H1 (cell line): Measurements from ENCODE around the gene ZNF397. TPM values are rescaled to one million over a fixed set of nuclear protein-coding genes. Genes with fewer than 3 reads are reported as not detected.

Source experiments
- CTCF ChIA-PET: fragments of 300-600 bp; sonication (Branson Sonifier 250); formaldehyde crosslinking; loops from one replicate; lab custom pipeline; 2021; ENCODE audit not compliant: partially characterized antibody; lab: Charles Lee
- POLR2A ChIA-PET: fragments of 300-600 bp; sonication (Branson Sonifier 250); formaldehyde crosslinking; loops from one replicate; lab custom pipeline; 2021; ENCODE audit warnings: inconsistent platforms; ENCODE audit not compliant: partially characterized antibody; lab: Charles Lee
- DNase-seq, 2 experiments: peaks; one replicate each; pipeline versions ENCODE4 v3.0.0 to v3.0.0-alpha.2; 2010 to 2022; ENCODE audit warnings: low spot score in 2 of 2, low read depth in 1 of 2, mixed read lengths in 1 of 2
- FAIRE-seq: peaks from 2 replicates; lab custom pipeline; 2011; peaks lifted over from hg19 to GRCh38; lab: Jason Lieb, UNC
- H2AFZ ChIP-seq: 2 replicates; pipeline ENCODE4 v1.8.1; 2012; ENCODE audit warnings: low read length, inconsistent platforms
- H2AK5ac ChIP-seq: 2 replicates; pipeline ENCODE4 v1.6.1; 2013; ENCODE audit warnings: low read depth, low read length
- H2BK120ac ChIP-seq: replicated peaks from 2 replicates; pipeline ENCODE3; 2013; ENCODE audit warnings: low read depth, low read length, inconsistent platforms
- H2BK12ac ChIP-seq: 2 replicates; pipeline ENCODE4 v1.6.1; 2013; ENCODE audit warnings: low read depth, low read length
- H2BK15ac ChIP-seq: 2 replicates; pipeline ENCODE4 v1.6.1; 2013; ENCODE audit warnings: low read length
- H2BK20ac ChIP-seq: 2 replicates; pipeline ENCODE4 v1.6.1; 2013; ENCODE audit warnings: low read length
- H2BK5ac ChIP-seq: 2 replicates; pipeline ENCODE4 v1.6.1; 2013; ENCODE audit warnings: low read depth, low read length
- H3K14ac ChIP-seq: 2 replicates; pipeline ENCODE4 v1.6.1; 2013; ENCODE audit warnings: inconsistent platforms; ENCODE audit not compliant: insufficient read length
- H3K18ac ChIP-seq: 2 replicates; pipeline ENCODE4 v1.6.1; 2013; ENCODE audit warnings: low read length; ENCODE audit errors: extremely low read depth
- H3K23ac ChIP-seq: 2 replicates; pipeline ENCODE4 v1.6.1; 2013; ENCODE audit warnings: inconsistent platforms; ENCODE audit not compliant: insufficient read length
- H3K23me2 ChIP-seq: 2 replicates; pipeline ENCODE4 v1.6.1; 2013; ENCODE audit warnings: low read depth, low read length
- H3K27ac ChIP-seq: 2 replicates; pipeline ENCODE4 v1.6.1; 2011; ENCODE audit warnings: low read depth, low read length, inconsistent platforms
- H3K27me3 ChIP-seq, 4 experiments: replicated peaks in 1 of 4; 1 replicate in 1 of 4; 2 replicates in 3 of 4; pipeline versions ENCODE4 v1.6.1 to v1.8.1; 2011 to 2013; ENCODE audit warnings: low read length in 3 of 4, mild to moderate bottlenecking in 3 of 4, inconsistent platforms in 2 of 4, mixed read lengths in 2 of 4, moderate library complexity in 1 of 4; ENCODE audit not compliant: control insufficient read depth in 3 of 4, insufficient read depth in 3 of 4; ENCODE audit errors: extremely low read depth in 1 of 4
- H3K36me3 ChIP-seq, 4 experiments: 2 replicates each; pipeline versions ENCODE4 v1.6.1 to v1.8.1; 2011 to 2013; ENCODE audit warnings: mild to moderate bottlenecking in 4 of 4, low read length in 3 of 4, moderate library complexity in 2 of 4, control low read depth in 1 of 4, inconsistent platforms in 1 of 4; ENCODE audit not compliant: insufficient read depth in 4 of 4, control insufficient read depth in 2 of 4
- H3K4ac ChIP-seq: replicated peaks from 2 replicates; pipeline ENCODE3; 2013; ENCODE audit warnings: low read length, low read depth, mixed read lengths, inconsistent platforms; ENCODE audit not compliant: insufficient read length
- H3K4me1 ChIP-seq, 4 experiments: replicated peaks in 1 of 4; 1 replicate in 1 of 4; 2 replicates in 3 of 4; pipeline versions ENCODE4 v1.6.1 to v1.8.1; 2011 to 2013; ENCODE audit warnings: low read length in 3 of 4, inconsistent platforms in 2 of 4, mixed read lengths in 1 of 4; ENCODE audit not compliant: insufficient read depth in 4 of 4, control insufficient read depth in 3 of 4
- H3K4me2 ChIP-seq, 2 experiments: 2 replicates each; pipeline versions ENCODE4 v1.6.1 to v1.8.1; 2011 to 2013; ENCODE audit warnings: low read depth in 2 of 2, low read length in 2 of 2, control low read depth in 1 of 2, inconsistent platforms in 1 of 2, mild to moderate bottlenecking in 1 of 2; ENCODE audit not compliant: insufficient read depth in 1 of 2
- H3K4me3 ChIP-seq, 4 experiments: fragments of 200-600, 300-600 bp in 1 of 4; sonication (generic), shearing (Covaris generic), sonication (Bioruptor Twin) in 1 of 4; 2 replicates each; pipeline versions ENCODE4 v1.5.1 to v1.8.1; 2011 to 2016; ENCODE audit warnings: low read length in 4 of 4, low read depth in 3 of 4, control low read depth in 2 of 4, inconsistent platforms in 2 of 4, mild to moderate bottlenecking in 2 of 4, mixed read lengths in 1 of 4, moderate library complexity in 1 of 4; ENCODE audit not compliant: insufficient read depth in 2 of 4; ENCODE audit errors: extremely low read depth in 1 of 4
- H3K56ac ChIP-seq: replicated peaks from 2 replicates; pipeline ENCODE3; 2013; ENCODE audit warnings: low read depth, mild to moderate bottlenecking, mixed read lengths, low read length, inconsistent platforms; ENCODE audit not compliant: insufficient read length
- H3K79me1 ChIP-seq: 2 replicates; pipeline ENCODE4 v1.6.1; 2013; ENCODE audit warnings: low read depth, low read length, control low read depth
- H3K79me2 ChIP-seq, 2 experiments: 2 replicates each; pipeline versions ENCODE4 v1.6.1 to v1.8.1; 2012 to 2013; ENCODE audit warnings: low read length in 2 of 2, mild to moderate bottlenecking in 2 of 2, inconsistent platforms in 1 of 2; ENCODE audit not compliant: insufficient read depth in 2 of 2, control insufficient read depth in 1 of 2
- H3K9ac ChIP-seq, 4 experiments: replicated peaks in 1 of 4; 1 replicate in 1 of 4; 2 replicates in 3 of 4; pipeline versions ENCODE4 v1.6.1 to v1.8.1; 2011 to 2013; ENCODE audit warnings: low read depth in 3 of 4, low read length in 3 of 4, control low read depth in 2 of 4, mild to moderate bottlenecking in 2 of 4, moderate library complexity in 2 of 4, inconsistent platforms in 1 of 4; ENCODE audit errors: extremely low read depth in 1 of 4
- H3K9me3 ChIP-seq, 2 experiments: 2 replicates each; pipeline versions ENCODE4 v1.6.1 to v1.8.1; 2012 to 2013; ENCODE audit warnings: mild to moderate bottlenecking in 2 of 2, moderate library complexity in 2 of 2, control low read depth in 1 of 2, inconsistent platforms in 1 of 2, low read depth in 1 of 2, low read length in 1 of 2, mixed read lengths in 1 of 2; ENCODE audit not compliant: insufficient read depth in 2 of 2
- H4K20me1 ChIP-seq, 2 experiments: replicated peaks in 1 of 2; 2 replicates each; pipeline versions ENCODE3 to v1.8.1; 2011 to 2013; ENCODE audit warnings: inconsistent platforms in 2 of 2, low read length in 2 of 2, mild to moderate bottlenecking in 1 of 2; ENCODE audit not compliant: insufficient read depth in 2 of 2, control insufficient read depth in 1 of 2
- H4K5ac ChIP-seq: 2 replicates; pipeline ENCODE4 v1.6.1; 2013; ENCODE audit warnings: low read length, low read depth, mixed read lengths, inconsistent platforms; ENCODE audit not compliant: insufficient read length
- H4K8ac ChIP-seq: 2 replicates; pipeline ENCODE4 v1.8.0; 2013; ENCODE audit warnings: mild to moderate bottlenecking, moderate library complexity, low read length, inconsistent platforms; ENCODE audit not compliant: insufficient read depth; ENCODE audit errors: extremely low read depth
- H4K91ac ChIP-seq: replicated peaks from 2 replicates; pipeline ENCODE3; 2013; ENCODE audit warnings: low read length, mixed read lengths, inconsistent platforms; ENCODE audit not compliant: insufficient read length
- BCL11A ChIP-seq, 2 experiments: IDR thresholded peaks; one replicate each; pipeline ENCODE4 v1.6.1; 2011; ENCODE audit warnings: low read depth in 2 of 2, low read length in 2 of 2, mild to moderate bottlenecking in 2 of 2
- CHD1 ChIP-seq: IDR thresholded peaks from 2 replicates; pipeline ENCODE4 v1.6.1; 2012; ENCODE audit warnings: low read depth, low read length, improper control_type of control experiment
- EZH2 ChIP-seq: fragments of 200-600 bp; sonication (generic); IDR thresholded peaks from 2 replicates; pipeline ENCODE4 v1.7.1; 2012; ENCODE audit warnings: low read depth, mild to moderate bottlenecking, moderate library complexity, low read length, inconsistent platforms; ENCODE audit not compliant: severe bottlenecking
- TCF12 ChIP-seq: IDR thresholded peaks from 2 replicates; pipeline ENCODE4 v1.6.1; 2011; ENCODE audit warnings: low read depth, mild to moderate bottlenecking, low read length
- ZNF274 ChIP-seq: IDR thresholded peaks from 2 replicates; pipeline ENCODE4 v1.7.0; 2012; ENCODE audit warnings: low read length, borderline replicate concordance; ENCODE audit errors: extremely low read depth
- WGBS, 2 experiments: shearing (Covaris generic) in 1 of 2; methylation state at CpG; one replicate each; pipeline versions ENCODE4 v1.1.6 to v1.1.7; 2013 to 2015; ENCODE audit warnings: low lambda C conversion rate in 2 of 2, mixed read lengths in 2 of 2, inconsistent platforms in 1 of 2, low coverage in 1 of 2, missing lambda C conversion rate in 1 of 2; ENCODE audit not compliant: insufficient replicate concordance in 2 of 2, insufficient coverage in 1 of 2, insufficient read length in 1 of 2; ENCODE audit errors: extremely low coverage in 1 of 2, missing lambda C conversion rate in 1 of 2; 5-methylcytosine and 5-hydroxymethylcytosine counted together
- polyA plus RNA-seq, 7 experiments: library from polyadenylated mRNA; depleted of rRNA in 3 of 7; stranded (reverse) in 5 of 7; unstranded in 2 of 7; fragments of >200 nt in 5 of 7; fragments of 200-250 nt in 2 of 7; gene quantifications; 1 replicate in 5 of 7; 2 replicates in 1 of 7; 4 replicates in 1 of 7; pipeline versions ENCODE4 v1.2.1 to v1.2.3, GENCODE V29; 2011 to 2013; ENCODE audit warnings: missing spikeins in 2 of 7, mixed read lengths in 2 of 7
- total RNA-seq: library from RNA; stranded (reverse); fragmentation: NEBNext Ultra II Directional; extraction: Animal tissue kit (Norgen Biotek cat#: 25700); gene quantifications from 2 replicates; pipeline ENCODE4 v1.2.1, GENCODE V29; 2021
- TF ChIP-seq, protein P1 (sequence below): IDR thresholded peaks from 2 replicates; pipeline ENCODE4 v1.6.1; 2012; ENCODE audit warnings: inconsistent platforms

ZNF397 gene
- total and polyA plus RNA-seq, 2 of the 8 experiments (the other 6 are each of a cell fraction or from before 2014, with no cell fraction given) = 9.8 to 39.5 TPM

DNA sequence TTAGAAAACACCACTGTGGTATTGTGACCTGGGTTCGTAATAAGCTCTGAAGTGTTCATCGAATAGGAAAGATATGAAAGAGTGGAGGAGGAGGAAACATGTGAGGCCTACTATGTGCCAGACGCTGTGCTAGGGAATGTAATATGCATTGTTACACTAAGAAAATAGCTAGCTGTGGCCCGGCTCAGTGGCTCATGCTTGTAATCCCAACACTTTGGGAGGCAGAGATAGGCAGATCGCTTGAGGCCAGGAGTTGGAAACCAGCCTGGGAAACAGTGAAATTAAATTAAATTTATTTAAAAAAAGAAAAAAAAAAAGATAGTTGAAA lies 49.2 kb upstream of the ZNF397 start:
- Histone ChIP-seq H3K9me3 (no peaks in the 10 kb centered on the region), H3K4me2 (peak overlapping the region; percentile 18 to 41; a peak in 2 of 4 replicates), H3K14ac (no peak overlapping the region), H3K4me3 (peak overlapping the region in 1 of 4 experiments; percentile 19; a peak in 2 of 8 replicates), H4K8ac (no peak overlapping the region), H3K4me1 (peaks cover 2 to 13% (median 6%) of the 10 kb centered on the region in 4 experiments; a peak in 5 of 7 replicates), H3K23ac (no peak overlapping the region), H3K36me3 (no peaks in the 10 kb centered on the region), H3K18ac (peak overlapping the region; percentile 2; the same call in 1 of the 2 replicates), H2AK5ac (no peak overlapping the region), H3K4ac (no peak overlapping the region), H3K23me2 (no peaks in the 10 kb centered on the region), H2BK12ac (no peak overlapping the region), H3K27ac (no peak overlapping the region), H2BK120ac (no peak overlapping the region), H2AFZ (no peak overlapping the region; the same call in 1 of the 2 replicates), H2BK5ac (no peak overlapping the region), H3K9ac (no peak overlapping the region), H2BK20ac (no peak overlapping the region), H3K79me1 (no peaks in the 10 kb centered on the region), H3K27me3 (no peaks in the 10 kb centered on the region), H3K79me2 (no peaks in the 10 kb centered on the region), H4K20me1 (no peaks in the 10 kb centered on the region), H4K91ac (peak overlapping the region; percentile 25), H2BK15ac (no peak overlapping the region), H3K56ac (no peak overlapping the region), H4K5ac (peak overlapping the region; percentile 69)
- CTCF ChIA-PET = interaction anchor here (0.6 kb wide), 1 partner anchor 91 kb away, joined by 3 read pairs; no protein-coding TSS in a partner anchor
- no peak for DNase-seq
- TF ChIP-seq, protein P1, sequence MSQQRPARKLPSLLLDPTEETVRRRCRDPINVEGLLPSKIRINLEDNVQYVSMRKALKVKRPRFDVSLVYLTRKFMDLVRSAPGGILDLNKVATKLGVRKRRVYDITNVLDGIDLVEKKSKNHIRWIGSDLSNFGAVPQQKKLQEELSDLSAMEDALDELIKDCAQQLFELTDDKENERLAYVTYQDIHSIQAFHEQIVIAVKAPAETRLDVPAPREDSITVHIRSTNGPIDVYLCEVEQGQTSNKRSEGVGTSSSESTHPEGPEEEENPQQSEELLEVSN = no peak
- TF ChIP-seq ZNF274 (no peak), BCL11A (IDR thresholded peaks at IDR 0.05; ENCODE audit: low read depth in 2 of 2, low read length in 2 of 2) (no peak), CHD1 (no peak), TCF12 (no peak), EZH2 (no peak)
- no peak for FAIRE-seq
- 39% methylated on average over 5 of the region's 5 CpGs; no CpG with 5 or more reads in 1 of the 2 experiments for WGBS, 2 experiments
- POLR2A ChIA-PET = no interaction called here
